NCI-H774 (cell line): ENCODE results near the gene CDC5L.
A peak's percentile ranks its signal among the peaks of the same experiment; 100 is the strongest.

Experiments used
- DNase-seq: peaks from one replicate; lab custom pipeline; 2025; lab: John Stamatoyannopoulos, UW

The CDC5L gene

GRCh38 chr6:44474643-44475042 is 87.1 kb downstream of the CDC5L start:
- no peak for DNase-seq

GRCh38 chr6:44475417-44475778 is 87.9 kb downstream of the CDC5L start:
- DNase-seq: no peak

- DNase-seq: peak; percentile 68
Measured at GRCh38 chr6:44475779-44476434, 88.4 kb downstream of the CDC5L start.

GRCh38 chr6:44476849-44477248 is 89.3 kb downstream of the CDC5L start:
- DNase-seq: no peak

GRCh38 chr6:44477293-44477894 is 89.9 kb downstream of the CDC5L start:
- DNase-seq: no peak

- DNase-seq: no peak
Measured at GRCh38 chr6:44478158-44478557, 90.7 kb downstream of the CDC5L start.

GRCh38 chr6:44478591-44479254 is 91.2 kb downstream of the CDC5L start:
- DNase-seq: no peak

GRCh38 chr6:44480097-44480541 is 92.6 kb downstream of the CDC5L start:
- DNase-seq: no peak

- no peak for DNase-seq
Measured at GRCh38 chr6:44481056-44481455, 93.5 kb downstream of the CDC5L start.

- DNase-seq: no peak
Measured at GRCh38 chr6:44481760-44482159, 94.3 kb downstream of the CDC5L start.

- DNase-seq: no peak
Measured at GRCh38 chr6:44485601-44486401, 98.3 kb downstream of the CDC5L start.

GRCh38 chr6:44487002-44487401 is 99.5 kb downstream of the CDC5L start:
- no peak for DNase-seq

GRCh38 chr6:44487586-44487985 is 100.1 kb downstream of the CDC5L start:
- DNase-seq: no peak

- DNase-seq: no peak
Measured at GRCh38 chr6:44489910-44490604, 102.6 kb downstream of the CDC5L start.

GRCh38 chr6:44493132-44493531 is 105.6 kb downstream of the CDC5L start:
- no peak for DNase-seq

- no peak for DNase-seq
Measured at GRCh38 chr6:44493593-44493992, 106.1 kb downstream of the CDC5L start.

- DNase-seq: no peak
Measured at GRCh38 chr6:44494011-44494501, 106.5 kb downstream of the CDC5L start.

GRCh38 chr6:44495036-44495901 is 107.8 kb downstream of the CDC5L start:
- no peak for DNase-seq

- no peak for DNase-seq
Measured at GRCh38 chr6:44496665-44497369, 109.3 kb downstream of the CDC5L start.

- DNase-seq: no peak
Measured at GRCh38 chr6:44497807-44498206, 110.3 kb downstream of the CDC5L start.
